ENCODE results near the gene LCT.

GRCh38 chr2:135822855-135823254 lies 14.1 kb downstream of the LCT start:
- TF ChIP-seq CTCF (conservative IDR thresholded peaks at IDR 0.05) (no peak), EZH2 (IDR thresholded peaks at IDR 0.05; ENCODE audit: low read depth) (no peak)

Data from PC-9 (cell line).